ENCODE data around the gene CA5B.
A peak's percentile ranks its signal among the peaks of the same experiment; 100 is the strongest.

CA5B gene

GRCh38 chrX:15804563-15804962 lies 66.5 kb downstream of the CA5B start:
- H3K36me3 ChIP-seq = peaks cover 3% of the 10 kb centered on the region
- H3K4me3 ChIP-seq (ENCODE audit: low read depth in 1 of 2, low read length in 1 of 2) = no peak overlapping the region
- H3K4me1 ChIP-seq (ENCODE audit: control insufficient read depth in 1 of 2, insufficient read depth in 1 of 2, low read depth in 1 of 2, low read length in 1 of 2) = peaks cover 15 to 18% of the 10 kb centered on the region in 2 experiments
- TF ChIP-seq CTCF (IDR thresholded peaks at IDR 0.05) = no peak
- H3K27me3 ChIP-seq = no peaks in the 10 kb centered on the region
- H3K9me3 ChIP-seq = no peaks in the 10 kb centered on the region
- peak overlapping the region; percentile 88 for H3K27ac ChIP-seq

- Histone ChIP-seq H3K27me3 (no peaks in the 10 kb centered on the region), H3K4me3 (ENCODE audit: low read depth in 1 of 2, low read length in 1 of 2) (no peak overlapping the region), H3K4me1 (ENCODE audit: control insufficient read depth in 1 of 2, insufficient read depth in 1 of 2, low read depth in 1 of 2, low read length in 1 of 2) (peaks cover 27 to 30% of the 10 kb centered on the region in 2 experiments), H3K36me3 (peaks cover 11% of the 10 kb centered on the region), H3K9me3 (no peaks in the 10 kb centered on the region), H3K27ac (no peak overlapping the region)
- no peak for TF ChIP-seq CTCF (IDR thresholded peaks at IDR 0.05)
Measured at GRCh38 chrX:15808254-15808653, 70.2 kb downstream of the CA5B start.

GRCh38 chrX:15812192-15812938 lies 74.3 kb downstream of the CA5B start:
- no peak overlapping the region for H3K4me3 ChIP-seq (ENCODE audit: low read depth in 1 of 2, low read length in 1 of 2)
- H3K27me3 ChIP-seq = no peaks in the 10 kb centered on the region
- H3K27ac ChIP-seq = peak overlapping the region; percentile 54
- H3K36me3 ChIP-seq = peaks cover 11% of the 10 kb centered on the region
- H3K4me1 ChIP-seq (ENCODE audit: control insufficient read depth in 1 of 2, insufficient read depth in 1 of 2, low read depth in 1 of 2, low read length in 1 of 2) = peaks cover 35 to 44% of the 10 kb centered on the region in 2 experiments
- TF ChIP-seq CTCF (IDR thresholded peaks at IDR 0.05) = no peak
- H3K9me3 ChIP-seq = no peaks in the 10 kb centered on the region

GRCh38 chrX:15813416-15813815 lies 75.3 kb downstream of the CA5B start:
- Histone ChIP-seq H3K27me3 (no peaks in the 10 kb centered on the region), H3K4me1 (ENCODE audit: control insufficient read depth in 1 of 2, insufficient read depth in 1 of 2, low read depth in 1 of 2, low read length in 1 of 2) (peaks cover 35 to 47% of the 10 kb centered on the region in 2 experiments), H3K9me3 (no peaks in the 10 kb centered on the region), H3K4me3 (ENCODE audit: low read depth in 1 of 2, low read length in 1 of 2) (no peak overlapping the region), H3K27ac (no peak overlapping the region), H3K36me3 (peaks cover 11% of the 10 kb centered on the region)
- TF ChIP-seq CTCF (IDR thresholded peaks at IDR 0.05) = no peak

GRCh38 chrX:15814771-15815365 lies 76.8 kb downstream of the CA5B start:
- H3K9me3 ChIP-seq = no peaks in the 10 kb centered on the region
- TF ChIP-seq CTCF (IDR thresholded peaks at IDR 0.05) = no peak
- no peaks in the 10 kb centered on the region for H3K27me3 ChIP-seq
- no peak overlapping the region for H3K4me3 ChIP-seq (ENCODE audit: low read depth in 1 of 2, low read length in 1 of 2)
- H3K27ac ChIP-seq = peak overlapping the region; percentile 74
- peaks cover 8% of the 10 kb centered on the region for H3K36me3 ChIP-seq
- peaks cover 35 to 47% of the 10 kb centered on the region in 2 experiments for H3K4me1 ChIP-seq (ENCODE audit: control insufficient read depth in 1 of 2, insufficient read depth in 1 of 2, low read depth in 1 of 2, low read length in 1 of 2)

Measured in neutrophil (primary cell).